Esophagus (tissue), 2 donors: ENCODE measurements around the gene SFXN5. TPM values are rescaled to one million over a fixed set of nuclear protein-coding genes. Genes with fewer than 3 reads are reported as not detected.

ENCODE experiments used
- H3K27ac ChIP-seq, 2 donors: one replicate each; pipeline ENCODE4 v1.5.1; 2013; ENCODE audit warnings: low read depth in 2 of 2, mild to moderate bottlenecking in 2 of 2, inconsistent platforms in 1 of 2, low read length in 1 of 2, moderate library complexity in 1 of 2
- H3K27me3 ChIP-seq, 2 donors: one replicate each; pipeline ENCODE4 v1.6.1; 2013; ENCODE audit warnings: low read length in 2 of 2, control low read depth in 1 of 2, mild to moderate bottlenecking in 1 of 2; ENCODE audit not compliant: insufficient read depth in 2 of 2, control insufficient read depth in 1 of 2
- H3K36me3 ChIP-seq, 2 donors: one replicate each; pipeline ENCODE4 v1.6.1; 2013; ENCODE audit warnings: low read length in 1 of 2; ENCODE audit not compliant: control insufficient read depth in 2 of 2, insufficient read depth in 2 of 2
- H3K4me1 ChIP-seq, 2 donors: one replicate each; pipeline ENCODE4 v1.6.1; 2013; ENCODE audit warnings: low read length in 1 of 2; ENCODE audit not compliant: control insufficient read depth in 2 of 2, insufficient read depth in 2 of 2
- H3K4me3 ChIP-seq, 2 donors: one replicate each; pipeline ENCODE4 v1.5.1; 2013; ENCODE audit warnings: low read length in 2 of 2, mild to moderate bottlenecking in 2 of 2, low read depth in 1 of 2, moderate library complexity in 1 of 2
- H3K9me3 ChIP-seq, 2 donors: one replicate each; pipeline ENCODE4 v1.6.1; 2013; ENCODE audit warnings: mild to moderate bottlenecking in 2 of 2, low read depth in 1 of 2, low read length in 1 of 2, moderate library complexity in 1 of 2; ENCODE audit not compliant: control insufficient read depth in 2 of 2, insufficient read depth in 1 of 2
- WGBS, 2 donors: extraction: QIAGEN DNeasy Blood & Tissue Kit; methylation state at CpG; one replicate each; pipeline ENCODE4 v1.1.7; 2013; 5-methylcytosine and 5-hydroxymethylcytosine counted together
- polyA plus RNA-seq, 2 donors: library from polyadenylated mRNA; stranded (reverse); fragments of 200-250 nt; gene quantifications; one replicate each; pipeline ENCODE4 v1.2.3, GENCODE V29; 2013
- donor health status: healthy with polysubstance abuse.
- donor health status: Bipolar disorder and iron deficiency.

The SFXN5 gene
- polyA plus RNA-seq, 2 donors = 4.2 to 6.6 TPM

GRCh38 chr2:72998724-72999123 lies 72.8 kb downstream of the SFXN5 start:
- H3K4me3 ChIP-seq = no peak overlapping the region
- no peaks in the 10 kb centered on the region for H3K9me3 ChIP-seq
- H3K27me3 ChIP-seq = no peaks in the 10 kb centered on the region
- no peak overlapping the region for H3K27ac ChIP-seq
- H3K4me1 ChIP-seq = no peaks in the 10 kb centered on the region
- 67 to 69% methylated on average over 4 of the region's 4 CpGs for WGBS, 2 donors
- peaks cover 0 to 12% of the 10 kb centered on the region in 2 donors for H3K36me3 ChIP-seq

GRCh38 chr2:72998234-72998651 lies 73.3 kb downstream of the SFXN5 start:
- 91 to 97% methylated on average over 12 of the region's 12 CpGs for WGBS, 2 donors
- no peak overlapping the region for H3K4me3 ChIP-seq
- H3K27ac ChIP-seq = no peak overlapping the region
- H3K9me3 ChIP-seq = no peaks in the 10 kb centered on the region
- H3K4me1 ChIP-seq = no peaks in the 10 kb centered on the region
- no peaks in the 10 kb centered on the region for H3K27me3 ChIP-seq
- H3K36me3 ChIP-seq = peaks cover 0 to 12% of the 10 kb centered on the region in 2 donors

GRCh38 chr2:72996117-72996502 lies 75.4 kb downstream of the SFXN5 start:
- no peaks in the 10 kb centered on the region for H3K27me3 ChIP-seq
- H3K9me3 ChIP-seq = no peaks in the 10 kb centered on the region
- H3K4me3 ChIP-seq = no peak overlapping the region
- H3K27ac ChIP-seq = no peak overlapping the region
- H3K4me1 ChIP-seq = no peaks in the 10 kb centered on the region
- peaks cover 0 to 12% of the 10 kb centered on the region in 2 donors for H3K36me3 ChIP-seq
- 95 to 96% methylated on average over 7 of the region's 7 CpGs for whole genome bisulfite sequencing, 2 donors

- no peaks in the 10 kb centered on the region for H3K9me3 ChIP-seq
- no peak overlapping the region for H3K27ac ChIP-seq
- no peaks in the 10 kb centered on the region for H3K27me3 ChIP-seq
- peaks cover 0 to 12% of the 10 kb centered on the region in 2 donors for H3K36me3 ChIP-seq
- no peaks in the 10 kb centered on the region for H3K4me1 ChIP-seq
- H3K4me3 ChIP-seq = no peak overlapping the region
- 79 to 80% methylated on average over 15 of the region's 15 CpGs for WGBS, 2 donors
Observed at GRCh38 chr2:72995430-72996116, 75.9 kb downstream of the SFXN5 start.

- WGBS, 2 donors = 72 to 84% methylated on average over 6 of the region's 6 CpGs
- Histone ChIP-seq H3K36me3 (peaks cover 0 to 9% of the 10 kb centered on the region in 2 donors), H3K27ac (no peak overlapping the region), H3K9me3 (no peaks in the 10 kb centered on the region), H3K4me3 (no peak overlapping the region), H3K4me1 (no peaks in the 10 kb centered on the region), H3K27me3 (no peaks in the 10 kb centered on the region)
Observed at GRCh38 chr2:72994991-72995380, 76.5 kb downstream of the SFXN5 start.

GRCh38 chr2:72994282-72994990 lies 77.1 kb downstream of the SFXN5 start:
- Histone ChIP-seq H3K27me3 (no peaks in the 10 kb centered on the region), H3K9me3 (no peaks in the 10 kb centered on the region), H3K4me1 (no peaks in the 10 kb centered on the region), H3K27ac (no peak overlapping the region), H3K36me3 (peaks cover 0 to 9% of the 10 kb centered on the region in 2 donors), H3K4me3 (no peak overlapping the region)
- WGBS, 2 donors = 85 to 88% methylated on average over 10 of the region's 10 CpGs

- H3K27me3 ChIP-seq = no peaks in the 10 kb centered on the region
- H3K27ac ChIP-seq = no peak overlapping the region
- no peaks in the 10 kb centered on the region for H3K4me1 ChIP-seq
- H3K9me3 ChIP-seq = no peaks in the 10 kb centered on the region
- H3K36me3 ChIP-seq = peaks cover 0 to 9% of the 10 kb centered on the region in 2 donors
- no peak overlapping the region for H3K4me3 ChIP-seq
- 71% methylated on average over 5 of the region's 5 CpGs for WGBS, 2 donors
Observed at GRCh38 chr2:72993933-72994280, 77.6 kb downstream of the SFXN5 start.

GRCh38 chr2:72993147-72993932 lies 78.2 kb downstream of the SFXN5 start:
- peaks cover 0 to 8% of the 10 kb centered on the region in 2 donors for H3K36me3 ChIP-seq
- WGBS, 2 donors = 44 to 45% methylated on average over 5 of the region's 5 CpGs

GRCh38 chr2:72992734-72993102 lies 78.8 kb downstream of the SFXN5 start:
- no peak overlapping the region for H3K4me3 ChIP-seq
- H3K27me3 ChIP-seq = no peaks in the 10 kb centered on the region
- no peak overlapping the region for H3K27ac ChIP-seq
- H3K4me1 ChIP-seq = no peaks in the 10 kb centered on the region
- H3K36me3 ChIP-seq = peaks cover 0 to 7% of the 10 kb centered on the region in 2 donors
- WGBS, 2 donors = 85 to 89% methylated on average over 8 of the region's 8 CpGs
- H3K9me3 ChIP-seq = no peaks in the 10 kb centered on the region

More at GRCh38 chr2:72993147-72993932, 78.2 kb downstream of the SFXN5 start:
- Histone ChIP-seq H3K4me1 (no peaks in the 10 kb centered on the region), H3K4me3 (no peak overlapping the region), H3K27me3 (no peaks in the 10 kb centered on the region), H3K9me3 (no peaks in the 10 kb centered on the region), H3K27ac (no peak overlapping the region)
